LoVo (cell line): ENCODE results near the gene KIF16B.

ENCODE experiments used
- DNase-seq: peaks from one replicate; pipeline ENCODE4 v3.0.0-alpha.2; 2016; ENCODE audit warnings: low spot score

Gene KIF16B

DNA sequence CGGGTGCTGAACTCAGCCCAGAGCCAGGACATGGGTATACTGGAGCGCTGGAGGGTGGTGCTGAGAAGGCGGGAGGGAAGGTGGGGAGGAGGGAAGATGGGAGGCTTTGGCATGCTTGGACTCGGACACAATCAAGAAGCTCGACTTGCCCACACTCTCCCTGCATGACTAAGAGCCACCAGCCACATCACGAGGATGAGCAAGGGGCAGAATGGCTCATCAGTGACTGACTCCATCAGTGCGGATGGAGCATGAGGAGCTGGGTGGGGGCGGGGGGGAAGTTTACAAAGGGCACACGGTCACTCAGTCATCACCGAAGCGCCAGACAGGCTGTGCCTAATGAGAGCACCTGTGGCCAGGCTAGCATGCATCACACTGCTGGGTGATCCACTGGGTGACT lies 222.8 kb downstream of the KIF16B start:
- no peak for DNase-seq

DNA sequence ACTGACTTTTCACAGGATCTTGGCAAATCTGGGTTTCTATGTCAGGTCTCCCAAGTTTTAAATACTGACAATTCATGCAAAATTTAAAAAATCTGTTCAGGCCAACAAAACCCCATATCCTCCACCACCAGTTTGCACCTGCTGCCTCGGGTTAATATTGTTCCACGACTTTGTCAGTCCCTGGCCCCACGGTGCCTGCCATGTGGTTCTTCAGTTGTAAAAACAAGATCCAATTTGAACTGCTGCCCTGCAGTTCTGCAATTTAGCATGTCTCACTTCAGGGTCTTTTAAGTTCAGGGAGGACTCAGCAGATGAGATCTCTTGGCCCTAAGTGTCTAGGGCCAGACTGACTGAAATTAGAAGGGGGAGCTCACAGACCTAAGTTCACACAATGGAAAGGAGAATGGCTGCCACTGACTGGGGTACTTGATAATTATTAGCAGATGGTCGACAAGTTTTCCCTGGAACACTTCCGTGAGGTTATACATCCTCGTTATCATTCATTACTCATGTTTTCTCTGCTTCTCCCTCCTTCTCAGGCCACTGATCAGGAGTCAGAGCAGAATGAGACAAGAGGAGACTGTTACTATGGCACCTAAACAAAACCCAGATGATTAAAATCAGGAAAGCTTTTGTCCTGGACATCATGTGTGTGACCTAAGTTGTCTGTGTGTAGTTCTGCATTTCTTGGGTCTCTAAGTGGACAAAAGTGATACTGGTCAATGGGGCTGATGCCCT lies 223.6 kb downstream of the KIF16B start:
- DNase-seq: no peak

DNA sequence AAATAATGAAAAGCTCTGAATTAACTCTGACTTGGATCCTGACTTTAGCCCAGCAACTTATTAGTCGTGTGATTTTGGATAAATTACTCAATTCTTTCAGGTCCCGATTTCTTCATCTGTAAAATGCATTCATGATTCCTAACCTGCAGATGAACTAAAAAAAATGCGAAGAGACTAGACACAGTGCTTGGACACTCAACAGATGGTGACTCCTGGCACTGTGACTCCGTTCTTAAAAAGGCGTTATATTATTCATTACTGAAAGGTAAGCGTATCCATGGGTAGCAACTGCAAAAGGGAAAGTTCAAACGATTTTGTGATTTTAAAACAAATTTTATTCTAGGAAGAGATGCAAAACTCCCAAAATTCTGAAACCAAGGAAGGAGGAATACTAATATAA lies 226.3 kb downstream of the KIF16B start:
- no peak for DNase-seq

DNA sequence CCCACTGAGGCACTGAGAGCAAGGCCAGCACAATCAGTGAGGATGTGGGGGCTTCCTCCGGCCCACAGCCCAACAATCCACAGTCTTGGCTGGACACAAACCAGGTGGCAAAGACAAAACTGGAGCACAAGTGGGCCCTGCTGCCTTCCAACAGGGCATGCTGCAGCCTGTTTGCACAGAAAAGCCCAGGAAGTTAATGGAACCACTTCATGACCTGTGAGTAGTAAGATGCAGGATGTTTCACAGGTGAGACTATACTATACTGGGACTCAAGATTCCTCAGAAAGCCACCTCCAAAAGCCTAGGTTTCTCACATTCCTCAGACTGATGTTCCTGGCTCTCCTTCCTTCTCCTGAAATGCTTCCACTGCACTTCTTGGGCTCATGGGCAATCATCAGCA lies 235.5 kb downstream of the KIF16B start:
- DNase-seq: no peak

DNA sequence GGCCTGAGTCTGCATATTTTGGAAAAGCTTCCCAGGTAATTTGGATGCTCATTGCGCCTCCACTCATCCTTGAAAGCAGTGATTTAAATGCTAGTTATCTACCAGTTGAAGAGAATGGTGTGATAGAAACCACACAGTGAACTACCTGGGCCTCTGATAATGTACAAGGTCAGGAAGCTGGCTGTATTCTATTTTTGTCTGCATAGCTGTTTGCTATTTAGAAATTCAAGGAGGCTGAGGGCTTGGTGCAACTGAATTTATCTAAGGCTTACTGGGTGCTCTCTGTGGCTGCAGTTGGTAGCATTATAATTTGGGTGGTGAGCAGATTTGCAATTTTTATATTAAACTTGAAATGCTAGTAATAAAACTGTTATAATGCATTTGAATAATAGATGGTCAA lies 245.6 kb downstream of the KIF16B start:
- DNase-seq: no peak

DNA sequence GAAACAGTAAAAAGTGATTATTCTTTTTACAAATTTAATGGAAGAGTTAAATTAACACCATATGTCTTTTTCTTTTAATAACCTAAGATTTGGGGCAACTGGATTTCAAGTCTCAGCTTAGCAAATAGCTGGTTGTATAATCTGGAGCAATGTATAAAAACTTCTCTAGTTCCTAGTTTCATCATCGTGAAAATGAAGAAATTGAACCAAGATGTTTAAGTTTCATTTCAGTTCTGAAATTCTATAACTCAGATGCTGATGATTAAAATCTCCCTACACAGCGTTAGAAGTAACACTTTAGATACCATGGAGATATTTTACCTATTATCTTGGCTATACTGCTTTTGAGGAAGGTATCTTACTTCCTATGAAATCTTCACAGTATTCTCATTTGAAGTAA lies 252.0 kb downstream of the KIF16B start:
- DNase-seq: no peak

DNA sequence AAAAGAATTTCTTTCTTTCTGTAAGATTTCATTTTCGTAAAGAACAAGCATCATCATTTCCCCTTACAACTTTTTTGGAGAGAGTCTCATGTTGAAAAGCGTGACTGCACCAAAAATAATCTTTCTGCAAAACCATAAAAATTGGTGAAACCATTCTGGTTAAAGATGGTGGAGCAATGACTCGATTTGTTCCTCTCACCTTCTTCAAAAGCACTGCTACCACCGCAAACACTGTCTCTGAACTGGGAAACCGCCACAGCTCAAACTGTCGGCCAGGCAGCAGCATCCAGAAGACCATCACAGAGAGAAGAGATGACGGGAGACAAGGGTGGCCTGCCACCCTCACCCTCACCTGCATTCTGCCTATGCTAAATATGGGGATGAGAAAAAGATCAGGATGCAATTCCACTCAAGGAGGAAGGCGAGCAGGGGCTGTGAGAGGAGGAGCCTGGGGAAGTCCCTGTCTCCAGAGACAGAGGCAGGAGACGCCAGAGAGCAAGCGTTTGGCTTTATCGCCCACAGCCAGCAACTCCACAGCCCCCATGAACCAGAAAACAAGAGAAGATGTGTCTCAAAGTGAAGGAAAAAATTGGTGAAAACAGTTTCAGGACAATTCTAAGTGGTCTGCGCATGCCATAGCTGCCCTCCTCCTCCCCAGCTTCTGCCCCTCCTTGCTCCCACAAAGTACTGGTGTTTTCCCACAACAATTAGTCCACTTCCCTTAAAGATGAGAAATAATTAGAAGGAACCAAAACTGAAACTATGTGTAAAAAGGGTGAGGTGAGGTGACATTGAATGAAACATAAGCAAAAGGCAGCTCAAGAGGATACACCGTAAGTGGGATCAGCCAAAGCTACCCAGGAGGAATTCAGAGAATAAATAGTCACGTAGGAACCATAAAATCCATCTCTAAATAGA lies 255.5 kb downstream of the KIF16B start:
- DNase-seq: no peak

DNA sequence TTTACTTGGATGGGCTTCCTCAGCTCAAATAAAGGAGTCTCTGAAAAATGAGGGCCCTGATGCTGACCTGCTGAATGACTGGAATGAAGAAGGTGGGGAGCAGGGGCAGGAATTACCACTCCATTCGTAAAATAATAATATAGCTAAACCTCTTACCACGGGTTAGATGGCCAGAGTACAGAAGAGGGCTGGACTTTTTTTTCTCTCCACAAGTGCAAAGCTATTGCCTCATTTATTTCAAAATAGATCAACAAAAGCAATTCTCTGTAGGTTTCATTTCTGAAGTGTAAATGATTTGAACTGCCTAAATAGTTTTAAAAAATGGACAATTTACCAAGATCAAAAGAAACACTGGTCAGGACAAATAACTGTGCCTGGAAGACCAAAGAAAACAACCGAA lies 256.7 kb downstream of the KIF16B start:
- no peak for DNase-seq

DNA sequence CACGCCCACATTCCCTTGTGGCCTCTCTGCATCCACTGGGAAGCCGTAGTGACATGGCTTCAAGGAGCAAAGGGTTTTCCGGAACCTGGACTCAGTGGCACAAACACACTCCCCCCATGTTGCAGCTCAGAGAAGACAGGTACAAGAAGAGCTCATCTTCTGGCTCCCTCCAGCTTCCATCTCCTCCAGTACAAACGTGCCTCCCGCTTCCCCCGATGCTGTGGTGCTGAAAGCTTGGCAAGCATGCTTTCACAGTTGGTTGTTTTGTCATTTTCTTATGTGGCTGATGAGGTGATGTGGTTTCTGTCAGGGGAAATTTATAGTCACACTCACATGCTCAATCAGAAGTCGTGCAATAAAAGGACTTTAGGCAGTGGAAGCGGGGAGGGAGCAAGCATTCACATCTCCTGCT lies 258.5 kb downstream of the KIF16B start:
- DNase-seq: no peak

DNA sequence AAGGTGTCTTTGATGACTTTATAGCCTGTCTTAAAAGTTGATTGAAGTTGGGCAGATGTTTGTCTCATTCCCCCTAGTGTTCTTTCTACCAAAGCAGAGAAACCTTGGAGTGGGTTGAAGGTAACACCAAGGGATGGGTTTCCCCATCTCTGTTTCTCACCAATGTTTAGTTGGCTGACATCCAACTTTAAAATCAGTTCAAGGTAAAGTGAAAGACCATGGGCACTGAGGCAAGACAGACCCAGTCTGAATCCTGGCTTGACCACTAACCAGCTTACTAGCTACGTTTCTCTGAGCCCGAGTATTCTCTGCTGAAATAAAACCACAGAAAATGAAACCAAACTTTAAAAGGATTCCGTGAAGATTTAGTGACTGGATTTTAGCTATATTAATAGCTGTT lies 258.9 kb downstream of the KIF16B start:
- no peak for DNase-seq

DNA sequence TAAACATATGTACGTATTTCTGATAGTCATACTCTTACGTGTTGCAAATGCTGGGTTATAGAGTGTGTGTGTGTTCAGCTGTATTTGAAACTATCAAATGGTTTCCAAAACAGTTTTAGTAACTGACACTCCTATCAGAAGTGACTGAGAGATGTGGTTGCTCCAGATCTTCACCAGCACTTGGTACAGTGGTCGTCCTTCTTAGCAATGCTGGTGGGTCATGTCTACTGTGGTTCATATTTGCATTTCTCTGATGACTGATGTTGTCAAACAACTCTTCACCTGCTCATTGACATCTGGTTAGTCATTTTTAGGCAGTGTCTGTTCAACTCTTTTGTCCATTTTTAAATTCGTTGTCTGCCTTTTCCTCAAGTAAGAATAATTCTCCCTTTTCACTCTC lies 259.3 kb downstream of the KIF16B start:
- no peak for DNase-seq

DNA sequence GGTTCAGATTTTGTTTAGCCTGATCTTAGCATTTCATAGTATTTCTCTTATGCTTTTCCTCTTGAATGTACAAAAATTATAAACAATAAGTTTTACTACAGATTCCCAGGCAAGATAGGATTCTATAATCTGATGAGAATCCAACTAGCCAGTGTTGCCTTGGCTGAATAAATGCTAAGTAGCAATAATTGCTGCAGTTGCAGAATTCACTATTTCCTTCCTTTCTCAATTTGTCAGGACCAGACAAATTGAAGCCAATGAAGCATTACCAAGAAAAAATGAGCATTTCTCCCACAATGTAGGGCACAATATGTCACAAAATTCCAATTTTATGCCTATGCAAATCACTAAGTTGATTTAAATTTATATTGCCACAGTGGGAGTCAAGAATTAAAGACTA lies 260.2 kb downstream of the KIF16B start:
- no peak for DNase-seq

DNA sequence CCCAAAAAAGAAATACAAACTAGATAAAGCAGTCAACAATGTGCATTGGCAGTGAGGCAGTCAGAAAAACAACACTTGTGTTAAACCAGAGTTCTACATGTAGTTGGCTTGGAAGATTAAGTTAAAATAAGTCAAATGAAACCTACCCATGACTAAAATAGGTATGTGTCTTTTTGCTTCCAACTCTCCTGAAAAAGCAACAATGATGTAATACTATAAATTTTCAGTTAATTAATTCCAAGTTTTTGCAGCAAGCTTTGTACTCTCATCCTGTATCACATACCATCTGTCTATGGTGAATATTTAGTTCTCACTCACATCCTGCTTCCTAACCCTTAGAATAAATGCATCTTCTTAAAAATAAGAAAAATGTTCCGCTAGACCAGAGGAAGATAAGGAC lies 261.5 kb downstream of the KIF16B start:
- no peak for DNase-seq

DNA sequence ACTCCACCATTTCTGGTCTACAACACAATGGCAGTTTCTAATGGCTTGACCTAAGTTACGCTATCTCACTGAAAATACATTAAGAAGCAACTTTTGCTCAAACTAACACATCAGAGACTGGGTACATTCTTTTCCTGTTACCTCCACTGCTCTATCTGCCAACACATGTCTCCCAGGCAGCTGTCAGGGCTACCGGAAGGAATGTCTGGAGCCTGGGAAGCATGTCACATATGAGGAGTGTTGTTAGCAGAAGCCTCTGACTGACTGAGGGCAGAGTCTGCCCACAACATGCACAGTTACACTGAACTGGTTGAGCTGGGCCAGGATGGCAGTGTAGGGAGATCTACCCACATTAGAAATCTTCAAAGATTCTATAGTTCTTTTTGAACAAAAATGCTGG lies 264.5 kb downstream of the KIF16B start:
- DNase-seq: no peak

DNA sequence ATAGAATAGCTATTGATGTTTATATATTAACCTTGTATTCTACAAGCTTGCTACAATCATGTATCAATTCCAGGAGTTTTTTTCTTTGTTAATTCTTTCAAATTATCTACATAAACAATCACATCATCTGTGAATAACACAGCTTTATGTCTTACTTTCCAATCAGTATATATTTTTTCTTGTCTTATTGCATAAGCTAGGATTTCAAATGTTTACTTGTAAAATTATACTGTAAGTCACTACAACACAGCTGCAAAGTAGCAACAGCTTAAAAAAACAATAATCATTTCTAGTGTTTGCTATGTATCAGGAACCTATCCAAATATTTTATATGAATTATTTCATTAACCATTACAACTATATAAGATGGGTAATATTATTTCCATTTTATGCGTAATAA lies 270.4 kb downstream of the KIF16B start:
- no peak for DNase-seq

DNA sequence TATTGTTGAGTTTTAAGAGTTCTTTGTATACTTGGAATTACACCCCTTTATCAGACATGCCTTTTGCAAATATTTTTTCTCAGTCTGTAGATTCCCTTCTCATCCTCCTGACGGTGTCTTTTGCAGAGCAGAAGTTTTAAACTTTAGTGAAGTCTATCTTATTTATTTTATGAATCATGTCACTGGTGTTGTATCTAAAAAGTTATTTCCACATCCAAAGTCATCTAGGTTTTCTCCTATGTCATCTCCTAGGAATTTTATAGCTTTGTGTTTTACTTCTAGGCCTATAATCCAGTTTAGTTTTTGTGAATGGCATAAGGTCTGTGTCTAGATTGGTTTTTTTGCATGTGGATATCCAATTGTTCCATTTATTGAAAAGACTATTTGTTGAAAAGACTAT lies 271.3 kb downstream of the KIF16B start:
- DNase-seq: no peak

DNA sequence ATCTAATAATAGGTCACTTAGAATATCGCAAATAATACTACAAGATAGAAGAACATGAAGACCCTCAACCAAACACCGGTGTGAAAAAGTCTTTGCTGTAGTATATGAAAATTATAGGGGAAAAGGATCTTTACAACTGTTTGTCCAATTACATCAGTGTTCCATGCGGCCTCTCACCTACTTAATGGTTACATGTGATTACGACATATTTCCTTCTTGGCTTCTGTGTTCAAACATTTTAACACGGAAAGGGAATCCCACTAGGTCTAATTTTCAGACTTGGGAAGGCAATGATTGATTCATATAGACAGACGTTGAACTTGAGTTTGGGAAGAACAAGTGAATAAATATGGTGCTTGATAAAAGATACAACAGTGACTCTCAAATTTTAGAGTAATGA lies 273.4 kb downstream of the KIF16B start:
- no peak for DNase-seq

DNA sequence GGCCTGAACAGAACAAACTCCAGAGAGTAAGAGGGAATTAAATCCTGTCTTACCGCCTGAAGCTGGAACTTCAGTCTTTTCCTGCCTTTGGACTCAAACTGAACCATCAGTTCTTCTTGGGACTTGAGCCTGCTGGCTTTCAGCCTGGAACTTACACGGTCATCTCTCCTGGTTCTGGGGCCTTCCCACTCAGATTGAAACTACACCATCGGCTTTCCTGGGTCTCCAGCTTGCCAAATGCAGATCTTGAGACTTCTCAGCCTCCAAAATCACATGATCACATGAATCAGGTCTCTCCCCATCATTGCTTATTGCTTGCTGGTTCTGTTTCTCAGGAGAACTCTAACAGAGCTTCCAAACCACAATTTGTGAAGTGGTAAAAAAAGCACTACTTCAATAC lies 276.3 kb downstream of the KIF16B start:
- DNase-seq: no peak

DNA sequence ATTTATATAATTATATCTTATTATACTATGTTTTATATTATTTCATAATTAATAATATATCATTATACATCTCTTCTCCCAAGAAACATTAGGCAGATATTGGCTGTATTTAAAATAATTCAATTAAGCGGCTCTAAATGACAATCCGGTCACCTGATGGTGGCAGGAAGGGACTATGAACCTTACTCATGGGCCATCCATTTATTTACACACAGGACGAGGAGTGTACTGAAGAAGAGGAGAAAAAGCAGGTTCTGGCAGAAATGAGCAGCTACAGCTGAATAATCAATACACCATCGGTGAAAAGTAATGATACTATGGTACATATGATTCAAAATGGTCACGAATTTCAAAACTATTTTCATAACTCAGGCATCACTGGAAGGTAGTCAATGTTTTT lies 277.7 kb downstream of the KIF16B start:
- DNase-seq: no peak

DNA sequence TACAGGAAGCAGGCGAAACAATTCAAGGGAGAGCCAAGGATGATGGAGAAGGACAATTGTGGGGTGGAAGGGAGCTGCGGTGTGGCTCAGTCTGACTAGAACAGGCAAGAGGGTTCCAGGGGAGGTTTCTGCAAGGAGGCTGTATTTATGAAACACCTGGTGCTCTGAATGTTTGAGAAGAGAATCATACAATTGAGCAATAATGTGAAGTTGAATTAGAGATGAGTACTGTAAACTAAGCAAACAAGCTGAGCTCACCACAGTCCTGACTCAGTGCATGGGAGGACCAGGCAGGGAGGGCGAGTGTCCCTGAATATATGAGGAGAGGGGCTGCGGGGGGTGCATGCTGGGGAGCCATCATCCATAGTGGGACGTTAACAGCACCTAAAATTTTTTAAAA lies 279.7 kb downstream of the KIF16B start:
- no peak for DNase-seq

DNA sequence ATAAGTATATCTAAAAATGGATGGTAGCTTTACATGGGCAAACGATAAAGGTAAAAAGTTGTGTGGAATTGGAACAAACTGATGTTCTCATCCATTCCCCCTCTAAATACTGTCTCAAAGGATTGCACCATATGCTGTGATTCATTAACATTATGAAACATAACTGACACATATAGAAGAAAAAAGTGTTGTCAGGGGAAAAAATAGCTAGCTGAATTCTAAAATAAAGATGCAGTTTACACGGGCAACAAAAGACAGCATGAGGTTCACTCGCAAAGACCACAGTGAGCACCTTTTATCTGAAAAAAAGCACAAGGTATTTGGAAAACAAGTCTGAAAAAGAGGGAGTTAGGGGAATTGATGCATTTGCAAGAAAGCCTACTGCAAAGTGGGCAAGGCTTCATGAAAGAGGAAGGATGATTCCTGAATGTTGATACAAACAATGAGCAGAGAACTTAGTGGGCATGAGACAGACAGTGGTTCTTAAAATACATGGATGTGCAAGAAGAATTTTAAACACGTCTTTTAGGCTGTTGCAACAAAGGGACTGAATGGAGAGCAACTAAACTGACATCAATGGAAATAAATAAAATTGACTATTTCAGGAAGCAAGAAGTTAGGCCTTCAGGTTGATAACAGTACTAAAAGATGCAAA lies 280.9 kb downstream of the KIF16B start:
- DNase-seq: no peak

DNA sequence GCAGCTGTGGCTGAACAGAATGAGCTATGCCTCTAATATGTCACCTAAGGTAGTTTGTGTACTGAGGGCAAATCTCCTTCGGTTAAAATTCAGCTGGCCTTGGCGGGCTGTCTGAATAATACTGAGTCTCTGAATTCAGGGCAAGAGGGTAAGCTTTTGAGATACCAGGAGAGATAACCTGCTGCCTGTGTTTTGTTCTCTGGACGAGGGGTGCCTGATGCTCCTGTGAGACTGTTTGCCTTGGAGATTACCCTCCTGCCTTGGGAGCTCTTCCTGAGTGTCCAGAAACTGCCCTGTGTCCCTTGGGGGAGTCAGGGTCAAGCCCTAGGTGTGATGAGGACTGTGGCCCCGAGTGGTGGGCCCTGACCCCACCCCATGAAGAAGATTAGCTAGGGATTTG lies 282.9 kb downstream of the KIF16B start:
- no peak for DNase-seq

DNA sequence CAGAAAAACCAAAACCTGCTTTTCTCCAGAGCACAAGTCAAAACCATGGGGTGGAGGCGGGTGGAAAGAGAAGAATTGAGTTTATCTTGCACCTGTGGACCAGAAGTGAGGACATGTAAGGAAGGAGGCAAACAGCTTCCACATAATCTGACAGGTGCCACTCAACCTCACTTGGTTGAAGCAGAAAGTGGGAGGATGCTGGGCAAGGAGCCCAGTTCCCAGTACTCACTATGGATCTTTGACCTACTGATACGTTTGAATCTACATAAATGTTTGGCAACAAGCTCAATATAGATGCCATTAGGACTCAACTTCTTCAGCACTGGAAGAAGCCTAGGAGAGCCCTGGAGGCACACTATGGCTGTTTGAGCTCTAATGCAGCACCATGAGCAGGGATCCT lies 285.5 kb downstream of the KIF16B start:
- DNase-seq: no peak
